Adipocyte (in vitro differentiated cells): ENCODE data around the gene GPRASP2.
A peak's percentile ranks its signal among the peaks of the same experiment; 100 is the strongest.

ENCODE experiments used
- DNase-seq: peaks from one replicate; pipeline ENCODE4 v3.0.0-alpha.2; 2015; ENCODE audit warnings: low read depth
- H3K27me3 ChIP-seq: replicated peaks from 2 replicates; pipeline ENCODE4 v1.7.0; 2013; ENCODE audit warnings: mild to moderate bottlenecking, low read length, moderate library complexity; ENCODE audit not compliant: control insufficient read depth, insufficient read depth
- H3K36me3 ChIP-seq: 2 replicates; pipeline ENCODE4 v1.7.0; 2013; ENCODE audit warnings: low read length, mild to moderate bottlenecking, moderate library complexity; ENCODE audit not compliant: control insufficient read depth, insufficient read depth, severe bottlenecking
- H3K4me1 ChIP-seq: 2 replicates; pipeline ENCODE4 v1.7.0; 2013; ENCODE audit warnings: mild to moderate bottlenecking, low read length, moderate library complexity; ENCODE audit not compliant: control insufficient read depth, insufficient read depth
- H3K4me3 ChIP-seq: 2 replicates; pipeline ENCODE4 v1.7.0; 2013; ENCODE audit warnings: mild to moderate bottlenecking, low read length, moderate library complexity
- H3K9ac ChIP-seq: 2 replicates; pipeline ENCODE4 v1.7.0; 2013; ENCODE audit warnings: mild to moderate bottlenecking, low read length, moderate library complexity
- H3K9me3 ChIP-seq: 2 replicates; pipeline ENCODE4 v1.7.0; 2013; ENCODE audit warnings: mild to moderate bottlenecking, low read length, moderate library complexity; ENCODE audit not compliant: control insufficient read depth

The GPRASP2 gene

GRCh38 chrX:102745513-102745856 is 33.2 kb downstream of the GPRASP2 start:
- Histone ChIP-seq H3K4me3 (peak overlapping the region; percentile 84), H3K9me3 (no peaks in the 10 kb centered on the region), H3K9ac (peak overlapping the region; percentile 77), H3K4me1 (no peaks in the 10 kb centered on the region), H3K27me3 (no peaks in the 10 kb centered on the region), H3K36me3 (no peaks in the 10 kb centered on the region)
- DNase-seq, result no peak

- no peaks in the 10 kb centered on the region for H3K4me1 ChIP-seq
- H3K9me3 ChIP-seq, result no peaks in the 10 kb centered on the region
- peak; percentile 40 for DNase-seq
- no peaks in the 10 kb centered on the region for H3K36me3 ChIP-seq
- peak overlapping the region; percentile 77 for H3K9ac ChIP-seq
- peak overlapping the region; percentile 84 for H3K4me3 ChIP-seq
- H3K27me3 ChIP-seq, result no peaks in the 10 kb centered on the region
Measured at GRCh38 chrX:102745857-102746584, 33.8 kb downstream of the GPRASP2 start.

DNA sequence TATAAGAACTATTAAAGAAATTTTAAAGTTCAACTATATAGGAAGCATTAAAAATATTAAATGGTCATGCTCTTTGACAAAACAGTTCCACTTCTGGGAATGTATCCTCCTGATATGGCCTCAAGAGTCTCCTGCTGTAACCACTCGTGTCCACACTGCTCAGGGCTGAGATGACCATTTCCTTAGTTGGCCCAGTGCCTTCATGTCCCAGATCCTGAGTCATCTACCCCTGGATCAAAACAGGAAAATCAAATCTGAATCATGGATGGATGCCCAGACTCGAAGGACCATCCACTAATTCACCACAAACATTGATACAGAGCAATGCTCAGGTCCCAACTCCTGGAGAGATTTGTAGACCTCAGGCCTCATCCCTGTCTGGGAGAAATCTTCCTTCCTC is 53.0 kb downstream of the GPRASP2 start:
- peak; percentile 47 for DNase-seq
- no peak overlapping the region for H3K4me3 ChIP-seq
- H3K36me3 ChIP-seq, result no peaks in the 10 kb centered on the region
- H3K9ac ChIP-seq, result peak overlapping the region; percentile 34
- H3K4me1 ChIP-seq, result peaks cover 20% of the 10 kb centered on the region
- no peaks in the 10 kb centered on the region for H3K9me3 ChIP-seq
- H3K27me3 ChIP-seq, result peaks cover 6% of the 10 kb centered on the region

- Histone ChIP-seq H3K4me3 (no peak overlapping the region), H3K36me3 (no peaks in the 10 kb centered on the region), H3K27me3 (peaks cover 3% of the 10 kb centered on the region), H3K9ac (peak overlapping the region; percentile 34), H3K9me3 (no peaks in the 10 kb centered on the region), H3K4me1 (peaks cover 21% of the 10 kb centered on the region)
- DNase-seq, result peak; percentile 19
Measured at GRCh38 chrX:102765809-102766208, 53.6 kb downstream of the GPRASP2 start.

DNA sequence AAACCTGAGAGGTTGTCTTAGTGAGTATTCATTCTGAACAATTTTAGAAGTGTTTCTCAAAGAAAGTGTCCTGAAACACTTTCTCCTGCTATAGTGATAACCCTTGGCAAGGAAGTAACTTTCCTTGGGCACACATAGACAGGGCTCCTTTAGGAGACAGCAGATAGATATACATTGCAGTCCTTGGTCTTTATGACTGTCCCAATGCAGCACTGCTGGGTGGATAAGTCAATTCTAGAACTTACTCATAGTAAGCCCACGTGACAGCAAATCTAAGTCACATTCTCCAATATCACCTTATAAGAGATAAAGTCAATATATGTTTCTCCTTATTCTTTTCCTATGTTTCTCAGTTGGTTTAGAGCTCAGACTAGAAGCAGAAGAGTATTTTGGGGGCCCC is 55.0 kb downstream of the GPRASP2 start:
- Histone ChIP-seq H3K9me3 (no peaks in the 10 kb centered on the region), H3K27me3 (no peaks in the 10 kb centered on the region), H3K4me1 (peaks cover 21% of the 10 kb centered on the region)

More for the DNA sequence above, 55.0 kb downstream of the GPRASP2 start:
- Histone ChIP-seq H3K4me3 (no peak overlapping the region), H3K36me3 (no peaks in the 10 kb centered on the region), H3K9ac (no peak overlapping the region)
- no peak for DNase-seq
